DMS153 treated with DMSO at 0.1 percent for 48 hours (cell line): ENCODE data around the gene EFCAB8.
A peak's percentile ranks its signal among the peaks of the same experiment; 100 is the strongest.

ENCODE experiments used
- DNase-seq: peaks from one replicate; lab custom pipeline; 2025; ENCODE audit not compliant: unreplicated experiment; lab: John Stamatoyannopoulos, UW

EFCAB8 gene

DNA sequence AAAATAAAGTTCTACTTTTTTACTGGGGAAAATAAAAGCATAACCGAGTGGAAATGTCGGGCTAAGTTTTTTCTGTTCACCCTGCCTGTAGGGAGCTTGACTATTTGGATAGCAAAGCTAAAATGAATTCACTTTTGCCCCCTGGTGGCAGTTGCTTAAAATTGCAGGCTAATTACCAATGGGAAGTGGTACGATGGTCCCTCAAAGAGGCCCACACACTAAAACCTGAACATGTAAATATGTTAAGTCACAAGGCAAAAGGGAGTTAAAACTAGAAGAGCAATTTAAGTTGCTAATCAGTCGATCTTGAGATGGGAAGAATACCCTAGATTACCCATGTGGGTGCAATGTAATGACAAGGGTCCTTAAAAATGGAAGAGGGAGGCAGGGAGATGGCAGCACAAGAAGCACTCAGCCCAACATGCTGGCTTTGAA is 146.4 kb downstream of the EFCAB8 start:
- no peak for DNase-seq

DNA sequence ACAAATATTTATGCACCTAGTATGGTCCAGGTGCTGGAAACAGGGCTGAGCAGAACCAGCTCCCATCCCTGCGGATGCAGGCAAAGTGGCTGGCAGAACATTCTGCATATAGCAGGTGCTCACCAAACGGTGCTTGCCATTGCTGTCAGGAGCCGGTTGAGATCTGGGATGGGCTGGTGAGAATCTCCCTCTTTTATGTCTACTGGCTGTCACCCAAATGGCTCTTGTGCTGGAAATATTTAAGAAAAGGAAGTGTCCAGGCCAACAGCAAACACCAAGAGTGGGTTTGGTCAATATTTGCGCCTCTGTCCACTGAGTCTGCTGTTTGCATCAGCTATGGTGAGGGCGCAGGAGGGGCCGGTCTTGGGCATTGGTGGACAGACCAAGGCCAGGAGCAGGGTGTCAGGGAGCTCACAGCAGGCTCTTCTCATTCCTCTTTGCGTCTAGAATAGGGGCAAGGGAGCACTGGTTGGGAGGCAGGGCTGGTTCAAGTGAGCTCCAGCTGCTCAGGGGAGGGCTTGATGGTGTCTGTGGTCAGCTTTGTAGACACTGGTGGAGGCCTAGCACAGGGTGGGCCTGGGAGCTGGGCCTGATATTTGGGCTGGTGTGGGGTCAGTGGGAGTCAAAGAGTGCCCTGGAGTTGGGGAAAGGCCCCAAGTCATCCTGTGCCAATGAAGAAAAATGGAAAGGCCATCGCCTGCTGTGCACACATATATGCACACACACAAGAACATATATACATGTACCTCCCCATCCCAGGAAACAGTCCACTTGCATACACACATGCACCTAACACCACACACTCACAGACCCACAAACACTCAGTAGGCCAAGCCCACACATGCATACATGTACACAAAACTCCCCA is 147.4 kb downstream of the EFCAB8 start:
- no peak for DNase-seq

DNA sequence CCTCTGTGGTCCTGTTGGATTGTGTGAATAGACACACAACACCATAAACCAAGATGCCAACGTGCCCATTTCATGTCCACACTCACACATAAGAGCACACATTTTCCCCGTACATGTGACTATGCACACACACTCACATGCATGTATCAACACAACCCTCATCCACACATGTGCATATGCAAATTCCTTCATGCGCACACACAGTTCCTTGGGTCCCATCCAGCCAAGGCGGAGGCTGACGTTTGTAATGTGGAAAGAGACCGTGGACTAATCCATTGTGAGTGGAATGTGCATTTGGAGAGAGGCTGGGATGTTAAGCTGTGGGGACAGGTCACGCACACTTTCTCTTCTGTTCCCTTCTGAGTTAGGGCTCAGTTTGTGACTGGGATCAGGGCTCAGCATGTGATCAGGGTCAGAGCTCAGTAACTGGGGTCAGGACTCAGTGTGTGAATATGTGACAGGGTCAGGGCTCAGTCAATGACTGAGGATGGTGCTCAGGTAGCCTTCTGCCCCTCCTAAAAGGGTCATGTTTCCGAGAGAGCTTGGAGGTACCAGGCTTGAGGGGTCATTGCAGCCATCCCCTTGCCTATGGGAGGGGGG is 148.2 kb downstream of the EFCAB8 start:
- DNase-seq, result no peak

DNA sequence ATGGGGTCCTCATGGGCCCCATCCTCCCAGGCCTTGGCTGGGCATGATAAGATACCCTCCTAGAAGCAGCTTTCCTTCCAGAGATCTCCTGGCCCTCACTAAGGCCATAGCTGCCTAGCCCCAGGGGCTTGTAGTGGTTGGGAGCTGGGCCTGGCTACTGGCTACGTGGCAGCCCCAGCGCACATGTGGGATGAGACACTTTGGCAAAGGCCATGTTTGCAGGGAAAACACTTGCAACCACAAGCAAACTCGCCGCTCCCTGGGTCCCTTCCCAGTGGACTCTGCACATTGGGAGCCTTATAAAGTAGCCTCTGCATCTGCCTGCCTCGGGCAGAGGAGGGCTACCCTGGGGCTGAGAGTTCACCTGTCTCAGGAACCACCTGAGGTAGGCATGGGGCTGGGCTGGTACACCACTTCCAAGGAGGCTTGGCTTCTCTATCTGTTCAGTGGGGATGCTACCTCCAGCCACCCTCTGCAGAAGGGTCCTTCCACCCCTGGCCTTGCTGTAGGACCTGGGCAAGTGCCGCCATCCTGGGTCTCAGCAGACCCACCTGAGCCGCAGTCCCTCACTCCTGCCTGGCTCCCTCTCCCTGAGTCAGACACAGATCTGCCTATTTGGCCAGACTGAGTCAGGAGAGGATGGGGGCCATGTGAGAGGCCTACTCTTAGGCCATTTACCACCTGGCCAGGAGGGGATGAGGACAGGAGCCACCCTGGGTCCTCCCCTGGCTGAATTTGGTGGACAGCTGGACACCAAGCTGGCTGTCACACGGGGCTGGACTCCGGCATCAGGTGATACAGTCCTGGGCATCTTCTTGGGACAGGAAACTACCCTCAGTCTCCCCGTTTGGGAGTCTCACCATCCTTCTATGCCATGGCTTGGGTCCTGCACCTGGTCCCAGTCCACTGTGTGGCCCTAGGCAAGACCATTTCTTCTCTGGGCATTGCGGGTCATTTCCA is 148.9 kb downstream of the EFCAB8 start, which contains the start of gene BPIFB2:
TSS of gene BPIFB2 (plus strand) at position 329 of the 960 bp plus-strand sequence. CDS start 871 bp downstream, outside the sequence.
- DNase-seq, result no peak

DNA sequence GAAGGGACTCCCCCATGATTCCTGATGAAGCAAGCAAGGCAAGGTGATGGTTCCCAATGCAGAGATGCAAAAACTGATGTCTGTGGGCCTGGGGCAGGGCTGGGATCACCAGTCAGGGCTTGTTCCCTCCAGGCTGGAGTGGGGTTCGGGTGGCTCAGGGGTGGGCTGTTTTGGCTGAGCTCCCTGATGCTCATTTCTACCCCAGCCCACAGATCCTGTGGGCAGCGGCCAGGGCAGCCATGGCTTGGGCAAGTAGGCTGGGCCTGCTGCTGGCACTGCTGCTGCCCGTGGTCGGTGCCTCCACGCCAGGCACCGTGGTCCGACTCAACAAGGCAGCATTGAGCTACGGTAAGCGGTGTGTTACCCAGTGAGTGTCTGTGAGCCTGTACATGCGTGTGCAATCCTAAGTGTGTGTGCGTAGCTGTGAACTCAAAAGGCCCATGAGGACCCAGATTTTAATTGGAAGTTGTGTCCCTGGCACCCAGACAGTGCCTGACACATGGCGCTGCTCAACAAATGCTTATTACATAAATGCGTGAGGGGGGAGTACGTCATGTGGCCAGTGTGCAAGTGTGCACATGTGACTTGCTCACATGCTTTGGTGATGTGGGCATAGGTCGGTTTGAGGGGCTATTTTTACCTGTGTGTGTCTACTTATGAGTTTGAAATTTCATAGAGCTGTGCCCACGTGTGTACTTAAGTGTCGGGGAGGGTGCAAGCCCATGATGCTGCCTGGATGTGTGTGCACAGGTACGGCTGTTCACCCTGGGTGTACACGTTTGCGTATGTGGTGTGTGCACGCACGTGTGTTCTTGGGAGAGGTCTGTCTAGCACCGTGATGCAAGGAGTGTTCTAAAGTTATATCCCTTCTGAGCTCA is 149.9 kb downstream of the EFCAB8 start:
- DNase-seq, result no peak

DNA sequence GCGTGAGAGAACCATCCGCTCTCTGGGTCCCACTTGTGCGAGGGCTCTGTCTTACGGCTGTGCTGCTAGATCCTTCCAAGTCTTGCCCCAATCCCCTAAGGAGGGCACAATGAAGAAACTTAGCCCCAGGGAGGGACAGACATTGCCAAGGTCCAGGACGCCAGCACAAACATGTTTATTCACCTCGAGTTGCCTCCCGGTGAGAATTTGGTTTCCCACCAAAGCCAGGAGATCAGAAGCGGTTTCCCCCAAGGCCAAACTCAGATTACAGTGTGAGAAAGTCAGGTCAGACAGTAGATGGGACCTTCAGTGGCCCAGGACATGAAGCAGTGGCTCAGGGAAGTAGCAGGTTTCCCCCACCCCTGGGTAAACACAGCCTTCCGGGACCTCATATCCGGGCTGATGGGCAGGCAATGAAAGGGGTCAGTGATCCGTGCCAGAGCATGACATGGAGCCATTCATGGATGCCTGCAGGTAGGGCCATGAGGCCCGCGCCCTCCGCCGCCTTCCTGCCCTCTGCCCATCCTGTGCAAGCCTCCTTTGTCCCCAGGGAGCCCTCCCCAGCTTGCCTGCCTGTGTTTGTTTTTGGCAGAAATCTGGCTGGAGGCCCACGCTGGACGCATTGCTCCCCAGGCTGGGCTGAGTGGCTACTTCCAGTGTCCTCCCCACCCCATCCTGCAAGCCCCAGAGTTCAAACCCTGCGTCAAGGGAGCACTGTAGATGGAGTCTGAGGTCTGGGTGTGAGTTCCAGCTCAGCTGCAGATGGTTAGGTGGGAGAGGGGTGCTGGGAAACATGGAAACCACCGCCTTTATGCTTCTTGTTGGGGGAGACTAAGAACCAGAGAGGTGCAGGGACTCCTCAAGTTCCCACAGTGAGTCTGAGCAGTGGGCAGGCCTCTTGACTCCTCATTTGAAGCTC is 150.8 kb downstream of the EFCAB8 start:
- DNase-seq, result peak; percentile 81

DNA sequence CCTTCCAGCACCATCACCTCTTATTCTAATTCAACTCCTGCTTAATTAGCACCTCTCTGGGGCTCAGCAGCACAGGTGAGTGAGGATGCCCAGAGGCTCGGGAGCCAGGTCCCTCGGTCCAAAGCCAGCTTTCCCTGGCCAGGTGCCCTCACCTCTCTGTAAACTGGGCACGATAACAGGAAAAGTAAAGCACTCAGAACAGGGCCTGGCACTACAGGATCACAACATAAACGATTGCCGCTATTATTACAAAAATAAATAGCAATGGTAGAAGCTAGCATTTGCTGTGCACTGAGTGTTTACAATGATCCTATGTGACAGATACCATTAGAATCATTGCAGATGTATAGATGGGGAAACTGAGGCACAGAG is 151.4 kb downstream of the EFCAB8 start:
- no peak for DNase-seq

DNA sequence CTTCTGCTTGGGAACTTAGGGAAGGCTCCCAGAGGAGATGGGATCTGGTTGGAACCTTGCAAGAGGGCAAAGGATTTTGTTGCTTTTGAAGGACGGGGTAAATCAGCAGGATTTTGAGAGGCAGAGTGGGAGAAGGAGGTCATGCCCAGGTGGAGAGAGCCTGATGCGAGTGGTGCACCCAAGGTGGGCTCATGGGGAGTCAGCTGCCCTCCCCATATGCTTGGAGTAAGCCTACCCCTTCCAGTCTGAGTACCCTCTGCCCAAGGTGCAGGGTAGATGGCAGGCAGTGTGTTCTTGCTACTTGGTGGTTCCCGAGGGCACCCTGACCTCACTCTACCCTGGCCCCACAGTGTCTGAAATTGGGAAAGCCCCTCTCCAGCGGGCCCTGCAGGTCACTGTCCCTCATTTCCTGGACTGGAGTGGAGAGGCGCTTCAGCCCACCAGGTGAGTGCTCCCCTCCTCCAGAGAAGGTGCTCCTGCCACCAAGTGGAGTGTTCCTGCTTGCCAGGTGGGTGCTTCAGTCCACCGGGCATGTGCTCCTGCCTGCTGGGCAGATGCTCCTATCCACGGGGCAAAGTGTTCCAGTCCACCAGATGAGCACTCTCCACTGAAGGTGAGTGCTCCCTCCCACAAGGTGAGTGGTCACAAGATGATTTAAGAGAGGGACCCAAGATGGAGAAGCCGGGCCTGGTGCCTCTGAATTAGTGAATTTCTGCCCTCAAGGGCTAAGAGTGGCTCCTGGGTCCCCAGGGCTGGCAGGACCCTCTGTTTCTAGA is 152.1 kb downstream of the EFCAB8 start:
- no peak for DNase-seq
